Measurements from ENCODE around the gene CCDC3.

GRCh38 chr10:13018171-13018570, 16.7 kb upstream of the CCDC3 start:
- TF ChIP-seq REST (IDR thresholded peaks at IDR 0.05; ENCODE audit: low read depth) (no peak), EGR1 (IDR thresholded peaks at IDR 0.05) (no peak), CEBPB (IDR thresholded peaks at IDR 0.05) (no peak), MAX (IDR thresholded peaks at IDR 0.05) (no peak), YY1 (IDR thresholded peaks at IDR 0.05; ENCODE audit: low read depth) (no peak), USF1 (IDR thresholded peaks at IDR 0.05) (no peak), FOXM1 (IDR thresholded peaks at IDR 0.05; ENCODE audit: borderline replicate concordance, low read depth) (no peak), RAD21 (IDR thresholded peaks at IDR 0.05; ENCODE audit: low read depth) (no peak), TAF1 (IDR thresholded peaks at IDR 0.05; ENCODE audit: low read depth) (no peak), EP300 (IDR thresholded peaks at IDR 0.05; ENCODE audit: borderline replicate concordance) (no peak), CREB1 (IDR thresholded peaks at IDR 0.05; ENCODE audit: low read depth) (no peak), TCF12 (IDR thresholded peaks at IDR 0.05; ENCODE audit: low read depth) (no peak), NFIC (IDR thresholded peaks at IDR 0.05) (no peak), ZBTB7A (IDR thresholded peaks at IDR 0.05; ENCODE audit: low read depth) (no peak)

Measured in Ishikawa (cell line).